HG02571 (cell line): ENCODE measurements around the gene ZNF264.
"Not testable (repeated sequence)": the region's sequence is repeated elsewhere in the genome, so short reads cannot be mapped to it uniquely, and the experiment has no call there.

Experiments
- ATAC-seq: cut with Tn5 transposase; IDR thresholded peaks from one replicate; pipeline ENCODE4 v1.9.1; 2021; ENCODE audit warnings: mild to moderate bottlenecking, moderate library complexity; ENCODE audit not compliant: unreplicated experiment

The ZNF264 gene

GRCh38 chr19:57191141-57192076, at the start of gene ZNF264:
Gene ZNF264, plus strand, starts transcription at chr19:57191500. Its CDS starts 414 bp downstream, at chr19:57191914.
- peak; percentile 95 for ATAC-seq

- no peak for ATAC-seq
Measured at GRCh38 chr19:57141699-57142098, 49.6 kb upstream of the ZNF264 start.

- no peak for ATAC-seq
Measured at GRCh38 chr19:57152921-57153320, 38.4 kb upstream of the ZNF264 start.

GRCh38 chr19:57161985-57162539, 29.2 kb upstream of the ZNF264 start:
- no peak for ATAC-seq

- no peak for ATAC-seq
Measured at GRCh38 chr19:57165846-57166245, 25.5 kb upstream of the ZNF264 start.

GRCh38 chr19:57167385-57167784, 23.9 kb upstream of the ZNF264 start, which contains the start of gene DUXA:
Gene DUXA, minus strand, starts transcription at chr19:57167485. Its CDS starts 42 bp downstream, at chr19:57167443.
- ATAC-seq = no peak

GRCh38 chr19:57171551-57172081, 19.7 kb upstream of the ZNF264 start:
- no peak for ATAC-seq

- ATAC-seq = no peak
Measured at GRCh38 chr19:57190301-57190700, 999 bp upstream of the ZNF264 start.

GRCh38 chr19:57192077-57192420, 749 bp downstream of the ZNF264 start:
- no peak for ATAC-seq

- ATAC-seq = no peak
Measured at GRCh38 chr19:57192993-57193392, 1.7 kb downstream of the ZNF264 start.

GRCh38 chr19:57197874-57198273, 6.6 kb downstream of the ZNF264 start:
- not testable (repeated sequence) for ATAC-seq

GRCh38 chr19:57202160-57202559, 10.9 kb downstream of the ZNF264 start:
- no peak for ATAC-seq

GRCh38 chr19:57210381-57210780, 19.1 kb downstream of the ZNF264 start:
- no peak for ATAC-seq

- no peak for ATAC-seq
Measured at GRCh38 chr19:57212109-57212508, 20.8 kb downstream of the ZNF264 start.

- ATAC-seq = no peak
Measured at GRCh38 chr19:57227502-57227901, 36.2 kb downstream of the ZNF264 start.

GRCh38 chr19:57231686-57232085, 40.4 kb downstream of the ZNF264 start:
- ATAC-seq = no peak

- no peak for ATAC-seq
Measured at GRCh38 chr19:57233207-57233606, 41.9 kb downstream of the ZNF264 start.

- no peak for ATAC-seq
Measured at GRCh38 chr19:57239982-57240310, 48.6 kb downstream of the ZNF264 start.

- ATAC-seq = peak; percentile 88
Measured at GRCh38 chr19:57240311-57241090, 49.2 kb downstream of the ZNF264 start, which contains the start of gene ZNF805. Gene ZNF805, plus strand, starts transcription at chr19:57240632. Its CDS starts 260 bp downstream, at chr19:57240892.

- no peak for ATAC-seq
Measured at GRCh38 chr19:57241176-57241575, 49.9 kb downstream of the ZNF264 start.

GRCh38 chr19:57242821-57243220, 51.5 kb downstream of the ZNF264 start:
- ATAC-seq = no peak
